Activated CD4-positive, alpha-beta memory T cell treated with anti-CD3 and anti-CD28 coated beads, Interleukin-2, amount 10 ng/mL, durations not matched to agents 7 days and 5 days (primary cell): ENCODE data around the gene RDH8. TPM values are rescaled to one million over a fixed set of nuclear protein-coding genes. Genes with fewer than 3 reads are reported as not detected.

ENCODE experiments used
- CTCF ChIA-PET: fragments of 350-600 bp; sonication (Branson Sonifier 250); formaldehyde crosslinking; loops from one replicate; lab custom pipeline; 2021; ENCODE audit warnings: antibody characterized with exemption, inconsistent platforms; lab: Charles Lee
- POLR2A ChIA-PET: fragments of 350-600 bp; sonication (Branson Sonifier 250); formaldehyde crosslinking; loops from one replicate; lab custom pipeline; 2021; ENCODE audit warnings: antibody characterized with exemption; lab: Charles Lee
- DNase-seq: peaks from one replicate; pipeline ENCODE4 v3.0.0-alpha.2; 2020
- H3K27ac Mint-ChIP-seq: one replicate; pipeline ENCODE4 v1.8.0; 2021; ENCODE audit warnings: mild to moderate bottlenecking, mixed read lengths
- H3K27me3 Mint-ChIP-seq: one replicate; pipeline ENCODE4 v1.8.0; 2021; ENCODE audit warnings: mixed read lengths
- H3K36me3 Mint-ChIP-seq: one replicate; pipeline ENCODE4 v1.8.0; 2021; ENCODE audit warnings: low read depth, mixed read lengths
- H3K4me1 Mint-ChIP-seq: one replicate; pipeline ENCODE4 v1.8.0; 2021; ENCODE audit warnings: mixed read lengths
- H3K4me3 Mint-ChIP-seq: one replicate; pipeline ENCODE4 v1.8.0; 2021; ENCODE audit warnings: mild to moderate bottlenecking, mixed read lengths
- H3K9me3 Mint-ChIP-seq: one replicate; pipeline ENCODE4 v1.8.0; 2021; ENCODE audit warnings: mixed read lengths
- total RNA-seq, 2 experiments: library from RNA; stranded (reverse); gene quantifications; one replicate each; pipeline ENCODE4 v1.2.3, GENCODE V29; 2021

Gene RDH8
- total RNA-seq, 2 experiments from 2014 or later: not detected

DNA sequence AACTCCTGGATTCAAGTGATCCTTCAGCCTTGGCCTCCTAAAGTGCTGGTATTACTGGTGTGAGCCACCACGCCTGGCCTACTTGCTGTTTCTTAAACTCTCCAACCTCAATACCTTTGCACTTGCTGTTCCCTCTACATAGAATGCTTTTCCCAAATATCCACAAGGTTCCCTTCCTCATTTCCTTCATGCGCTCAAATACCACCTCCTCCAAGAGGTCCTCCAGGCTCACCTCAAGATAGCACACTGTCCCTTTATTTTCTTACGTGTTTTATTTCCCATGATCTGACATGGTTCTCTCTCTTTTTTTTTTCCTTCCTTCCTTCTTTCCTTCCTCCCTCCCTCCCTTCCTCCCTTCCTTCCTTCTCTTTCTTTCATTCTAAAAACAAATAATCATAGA is 13.5 kb downstream of the RDH8 start:
- Mint-ChIP-seq H3K4me3 (no peak overlapping the region), H3K36me3 (no peaks in the 10 kb centered on the region), H3K27ac (no peak overlapping the region), H3K9me3 (no peaks in the 10 kb centered on the region), H3K27me3 (peaks cover 9% of the 10 kb centered on the region), H3K4me1 (no peaks in the 10 kb centered on the region)
- POLR2A ChIA-PET: no interaction called here
- CTCF ChIA-PET: interaction anchor here (0.6 to 1.9 kb wide), 12 partner anchors 9 to 145 kb away, joined by 3 to 45 read pairs (median 4); no protein-coding TSS in a partner anchor
- DNase-seq: no peak

DNA sequence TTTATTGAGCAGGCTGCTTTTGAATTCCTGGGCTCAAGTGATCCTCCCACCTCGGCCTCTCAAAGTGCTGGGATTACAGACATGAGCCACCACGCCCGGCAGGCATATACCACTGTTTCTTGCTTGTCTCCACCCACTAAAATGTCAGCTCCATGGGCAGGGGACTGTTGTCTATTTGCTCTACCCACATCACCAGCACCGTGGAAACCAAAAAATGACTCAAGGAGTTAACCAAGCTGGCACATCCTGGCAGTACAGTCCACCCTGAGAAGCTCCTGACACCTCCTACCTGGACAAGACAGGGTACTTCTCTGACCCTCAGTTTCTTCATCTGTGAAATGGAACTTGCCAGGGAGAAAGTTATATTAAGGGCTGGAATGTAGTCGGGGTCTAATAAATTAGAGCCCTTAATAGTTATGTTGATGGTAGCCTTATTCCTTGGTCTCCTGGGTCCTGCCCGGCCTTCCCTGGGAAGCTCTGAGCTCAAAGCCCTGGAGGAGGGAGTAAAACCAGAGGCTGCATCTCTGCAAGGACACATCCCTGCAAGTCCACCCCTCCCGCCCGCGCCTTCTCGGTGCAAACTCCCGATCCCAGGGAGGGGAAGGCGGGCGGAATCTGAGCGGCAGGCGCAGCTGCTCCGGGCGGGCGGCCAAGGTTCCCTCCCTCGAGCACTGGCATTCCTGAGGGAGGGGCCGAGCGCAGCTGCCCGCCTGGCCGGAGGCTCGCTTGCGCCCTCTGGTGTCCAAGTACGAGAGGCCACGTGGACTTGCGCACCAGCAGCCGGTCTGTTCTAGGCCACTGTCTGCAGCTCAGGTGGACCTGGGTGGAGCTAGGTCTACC is 14.1 kb downstream of the RDH8 start:
- no peak overlapping the region for H3K4me3 Mint-ChIP-seq
- H3K27ac Mint-ChIP-seq: no peak overlapping the region
- ChIA-PET CTCF (interaction anchor here (0.6 to 1.9 kb wide), 18 partner anchors 8 to 165 kb away, joined by 3 to 45 read pairs (median 4); partner anchors contain the start of gene COL5A3), POLR2A (no interaction called here)
- H3K27me3 Mint-ChIP-seq: peaks cover 13% of the 10 kb centered on the region
- H3K4me1 Mint-ChIP-seq: no peaks in the 10 kb centered on the region
- no peaks in the 10 kb centered on the region for H3K9me3 Mint-ChIP-seq
- no peaks in the 10 kb centered on the region for H3K36me3 Mint-ChIP-seq
- peak; percentile 80 for DNase-seq

DNA sequence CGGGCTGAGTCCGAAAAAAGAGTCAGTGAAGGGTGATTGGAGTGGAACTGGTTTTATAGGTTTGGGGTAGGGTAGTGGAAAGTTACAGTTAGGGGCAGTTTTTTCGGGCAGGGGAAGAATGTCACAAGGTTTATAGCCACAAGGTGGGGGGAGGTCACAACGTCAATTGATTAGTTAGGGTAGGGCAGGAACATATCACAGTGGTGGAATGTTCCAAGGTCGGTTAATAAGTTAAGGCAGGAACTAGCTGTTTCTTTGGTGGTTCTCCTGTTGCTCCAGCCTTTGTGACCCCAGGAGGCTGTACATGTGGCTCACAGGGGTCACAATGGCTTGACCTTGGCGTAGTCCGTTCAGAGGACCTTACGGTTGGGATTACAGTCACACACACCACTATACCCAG is 20.3 kb downstream of the RDH8 start:
- ChIA-PET POLR2A (no interaction called here), CTCF (interaction anchor here (0.6 kb wide), 1 partner anchor 34 kb away, joined by 4 read pairs; no protein-coding TSS in a partner anchor)
- Mint-ChIP-seq H3K27ac (no peak overlapping the region), H3K4me1 (no peaks in the 10 kb centered on the region), H3K27me3 (peaks cover 15% of the 10 kb centered on the region), H3K36me3 (no peaks in the 10 kb centered on the region), H3K9me3 (no peaks in the 10 kb centered on the region), H3K4me3 (no peak overlapping the region)
- DNase-seq: no peak

DNA sequence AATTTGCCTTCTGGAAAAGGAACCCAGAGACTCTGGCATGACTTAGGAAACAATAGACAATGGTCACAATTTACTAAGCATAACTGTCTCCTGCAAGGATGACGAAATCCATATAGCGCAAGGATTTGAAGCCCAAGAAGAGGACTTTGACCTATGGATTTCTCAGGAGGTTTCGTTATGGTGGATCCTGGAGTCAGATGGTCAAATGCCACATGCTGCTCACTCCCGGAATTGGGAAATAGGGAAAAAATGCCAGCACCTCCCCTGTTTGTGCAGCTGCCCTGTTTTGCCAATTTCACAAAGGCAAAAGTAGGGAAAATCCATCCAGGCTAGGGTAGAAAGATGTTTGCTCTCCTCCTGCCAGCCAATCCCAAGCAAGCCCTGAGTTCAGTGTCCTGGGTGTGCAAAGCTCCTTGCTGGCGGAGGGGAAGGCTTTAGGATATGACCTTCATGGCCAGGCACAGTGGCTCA is 23.4 kb downstream of the RDH8 start:
- H3K27me3 Mint-ChIP-seq: peaks cover 15% of the 10 kb centered on the region
- no peak overlapping the region for H3K4me3 Mint-ChIP-seq
- no peaks in the 10 kb centered on the region for H3K9me3 Mint-ChIP-seq
- no peaks in the 10 kb centered on the region for H3K36me3 Mint-ChIP-seq
- H3K27ac Mint-ChIP-seq: no peak overlapping the region
- H3K4me1 Mint-ChIP-seq: no peaks in the 10 kb centered on the region
- CTCF ChIA-PET: interaction anchor here (2.9 kb wide), 1 partner anchor 9 kb away, joined by 8 read pairs; no protein-coding TSS in a partner anchor
- POLR2A ChIA-PET: no interaction called here
- no peak for DNase-seq

DNA sequence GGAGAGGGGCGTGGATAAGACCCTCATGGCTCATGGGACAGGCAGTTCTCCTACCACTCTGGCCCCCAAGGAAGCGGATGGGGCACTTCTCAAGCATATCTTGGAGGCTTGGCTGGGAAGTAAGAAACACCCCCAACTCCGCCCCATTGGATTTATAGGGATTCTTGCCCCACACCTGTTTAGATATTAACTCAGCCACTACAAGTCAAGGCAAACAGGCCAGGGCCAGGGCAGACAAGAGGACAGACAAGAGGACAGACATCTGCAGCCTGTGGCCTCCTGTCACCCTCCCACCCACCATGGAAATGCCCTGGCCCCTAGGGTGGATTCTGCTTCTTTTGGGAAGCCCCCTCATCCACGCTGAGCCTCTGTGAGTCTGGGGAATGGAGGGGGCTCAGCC is 24.1 kb downstream of the RDH8 start:
- Mint-ChIP-seq H3K4me1 (no peaks in the 10 kb centered on the region), H3K36me3 (no peaks in the 10 kb centered on the region), H3K4me3 (no peak overlapping the region), H3K27me3 (peaks cover 12% of the 10 kb centered on the region), H3K27ac (no peak overlapping the region), H3K9me3 (no peaks in the 10 kb centered on the region)
- ChIA-PET CTCF (interaction anchor here (2.9 kb wide), 1 partner anchor 10 kb away, joined by 8 read pairs; no protein-coding TSS in a partner anchor), POLR2A (no interaction called here)
- DNase-seq: no peak

DNA sequence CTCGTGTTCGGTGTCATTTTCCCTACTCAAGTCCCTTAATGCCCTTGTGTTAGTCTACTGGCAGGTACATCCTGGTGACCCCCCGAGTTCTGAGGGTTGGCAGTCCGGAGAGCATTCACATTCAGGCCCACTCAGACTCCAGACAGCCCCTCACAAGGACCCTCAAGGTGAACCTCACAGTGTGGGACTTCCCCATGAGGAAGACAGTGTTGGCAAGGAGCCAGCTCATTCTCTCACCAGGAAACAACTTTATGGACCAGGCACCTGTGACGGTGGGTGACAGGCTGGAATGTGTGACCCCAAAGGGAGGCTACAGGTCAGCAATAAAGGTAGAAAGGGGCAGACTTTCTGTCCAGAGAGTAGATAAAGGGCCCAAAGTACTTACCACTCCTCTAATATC is 24.5 kb downstream of the RDH8 start:
- H3K27me3 Mint-ChIP-seq: peaks cover 12% of the 10 kb centered on the region
- no peaks in the 10 kb centered on the region for H3K36me3 Mint-ChIP-seq
- no peaks in the 10 kb centered on the region for H3K9me3 Mint-ChIP-seq
- POLR2A ChIA-PET: no interaction called here
- H3K27ac Mint-ChIP-seq: no peak overlapping the region
- DNase-seq: no peak
- H3K4me3 Mint-ChIP-seq: no peak overlapping the region
- CTCF ChIA-PET: interaction anchor here (2.9 kb wide), 1 partner anchor 10 kb away, joined by 8 read pairs; no protein-coding TSS in a partner anchor
- no peaks in the 10 kb centered on the region for H3K4me1 Mint-ChIP-seq

DNA sequence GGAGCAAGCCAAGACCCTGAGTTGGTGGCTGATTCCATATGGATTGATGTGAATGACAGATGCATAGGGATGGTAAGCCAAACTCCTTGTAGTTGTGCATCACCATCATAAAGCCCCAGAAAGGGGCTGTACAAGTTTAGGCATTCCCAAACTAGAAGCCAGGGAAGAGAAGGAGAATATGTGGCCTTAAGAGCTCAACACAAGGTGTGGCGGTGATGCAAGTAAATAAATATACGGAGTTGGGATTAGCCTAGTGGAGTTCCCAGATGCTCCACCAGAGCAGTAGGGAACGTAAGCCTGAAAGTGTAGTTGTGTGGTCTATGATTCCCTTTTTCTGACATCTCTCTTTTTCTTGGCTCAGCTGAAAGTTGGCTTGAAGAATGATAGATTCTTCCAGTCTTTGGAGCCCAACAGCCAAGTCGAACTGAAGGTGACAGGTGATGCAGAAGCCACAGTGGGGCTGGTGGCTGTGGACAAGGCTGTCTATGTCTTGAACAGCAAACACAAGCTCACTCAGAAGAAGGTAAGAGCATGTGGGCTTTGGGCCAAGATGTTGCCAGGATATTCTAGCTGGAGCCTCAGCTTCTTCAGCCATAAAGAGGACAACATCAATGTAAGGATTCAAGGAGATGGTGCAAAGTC is 30.1 kb downstream of the RDH8 start:
- H3K9me3 Mint-ChIP-seq: no peaks in the 10 kb centered on the region
- no peaks in the 10 kb centered on the region for H3K36me3 Mint-ChIP-seq
- no peaks in the 10 kb centered on the region for H3K4me1 Mint-ChIP-seq
- CTCF ChIA-PET: interaction anchor here (1.6 kb wide), 1 partner anchor 16 kb away, joined by 3 read pairs; no protein-coding TSS in a partner anchor
- DNase-seq: no peak
- POLR2A ChIA-PET: no interaction called here
- no peak overlapping the region for H3K27ac Mint-ChIP-seq
- H3K4me3 Mint-ChIP-seq: no peak overlapping the region
- H3K27me3 Mint-ChIP-seq: peaks cover 13% of the 10 kb centered on the region

DNA sequence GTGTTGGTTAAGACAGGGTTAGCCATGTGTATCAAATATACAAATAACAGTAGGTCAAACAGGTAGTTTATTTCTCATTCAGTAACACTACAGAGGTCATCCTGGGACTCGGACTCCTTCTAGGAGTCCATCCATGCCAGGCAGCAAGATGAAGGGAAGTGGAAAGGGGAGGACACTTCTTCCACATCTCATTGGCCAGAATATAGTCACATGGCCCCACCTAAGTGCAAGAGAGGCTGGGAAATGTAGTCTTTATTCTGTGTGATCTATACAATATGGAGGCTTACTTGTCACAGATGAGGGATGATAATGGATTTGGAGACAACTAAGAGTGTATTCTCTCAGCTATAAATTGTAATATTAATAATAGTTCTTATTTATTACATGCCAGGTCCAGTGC is 31.1 kb downstream of the RDH8 start:
- Mint-ChIP-seq H3K27ac (no peak overlapping the region), H3K4me1 (no peaks in the 10 kb centered on the region), H3K36me3 (no peaks in the 10 kb centered on the region), H3K4me3 (no peak overlapping the region), H3K9me3 (no peaks in the 10 kb centered on the region), H3K27me3 (peaks cover 13% of the 10 kb centered on the region)
- ChIA-PET POLR2A (no interaction called here), CTCF (interaction anchor here (1.6 kb wide), 1 partner anchor 17 kb away, joined by 3 read pairs; no protein-coding TSS in a partner anchor)
- DNase-seq: no peak

DNA sequence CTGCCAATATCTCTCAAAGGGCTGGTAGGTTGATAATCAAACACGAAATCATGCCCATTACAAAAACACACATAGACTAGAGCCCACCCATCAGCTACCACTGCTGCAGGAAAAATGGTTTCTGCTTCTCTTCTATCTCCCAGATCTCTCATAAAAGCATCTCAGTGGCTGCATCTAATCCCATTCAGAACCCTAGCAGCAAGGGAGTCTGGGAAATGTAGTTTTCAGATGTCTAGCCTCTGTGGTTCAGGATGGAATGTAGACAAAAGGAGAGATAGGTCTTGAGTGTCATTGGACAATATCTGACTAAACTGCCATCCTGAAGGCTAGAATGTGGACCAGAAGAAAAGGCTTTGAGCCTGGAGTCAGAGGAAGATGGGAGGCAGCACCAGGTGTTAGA is 32.1 kb downstream of the RDH8 start:
- CTCF ChIA-PET: interaction anchor here (1.6 kb wide), 1 partner anchor 18 kb away, joined by 3 read pairs; no protein-coding TSS in a partner anchor
- no peaks in the 10 kb centered on the region for H3K4me1 Mint-ChIP-seq
- POLR2A ChIA-PET: no interaction called here

DNA sequence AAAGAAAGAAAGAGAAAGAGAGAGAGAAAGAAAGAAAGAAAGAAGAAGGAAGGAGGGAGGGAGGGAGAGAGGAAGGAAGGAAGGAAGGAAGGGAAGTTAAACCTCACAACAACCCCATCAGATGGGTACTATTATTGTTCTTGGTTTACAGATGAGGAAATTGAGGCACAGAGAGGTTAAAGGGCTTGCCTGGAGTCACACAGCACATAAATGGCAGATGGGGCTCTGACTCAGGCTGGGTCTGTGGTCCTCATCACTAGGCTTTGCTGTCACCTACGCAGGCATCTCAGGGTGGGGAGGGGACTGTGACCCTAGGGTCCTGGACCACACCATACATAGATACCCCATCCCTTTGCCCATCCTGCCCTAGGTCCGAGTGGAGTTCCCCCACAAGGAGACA is 36.3 kb downstream of the RDH8 start:
- H3K9me3 Mint-ChIP-seq: no peaks in the 10 kb centered on the region
- H3K4me3 Mint-ChIP-seq: no peak overlapping the region
- H3K27ac Mint-ChIP-seq: no peak overlapping the region
- CTCF ChIA-PET: no interaction called here
- POLR2A ChIA-PET: no interaction called here
- no peaks in the 10 kb centered on the region for H3K36me3 Mint-ChIP-seq
- H3K27me3 Mint-ChIP-seq: peaks cover 4% of the 10 kb centered on the region
- H3K4me1 Mint-ChIP-seq: no peaks in the 10 kb centered on the region
- DNase-seq: no peak

More for the DNA sequence above, 32.1 kb downstream of the RDH8 start:
- Mint-ChIP-seq H3K9me3 (no peaks in the 10 kb centered on the region), H3K36me3 (no peaks in the 10 kb centered on the region), H3K4me3 (no peak overlapping the region), H3K27ac (no peak overlapping the region), H3K27me3 (peaks cover 13% of the 10 kb centered on the region)
- no peak for DNase-seq

DNA sequence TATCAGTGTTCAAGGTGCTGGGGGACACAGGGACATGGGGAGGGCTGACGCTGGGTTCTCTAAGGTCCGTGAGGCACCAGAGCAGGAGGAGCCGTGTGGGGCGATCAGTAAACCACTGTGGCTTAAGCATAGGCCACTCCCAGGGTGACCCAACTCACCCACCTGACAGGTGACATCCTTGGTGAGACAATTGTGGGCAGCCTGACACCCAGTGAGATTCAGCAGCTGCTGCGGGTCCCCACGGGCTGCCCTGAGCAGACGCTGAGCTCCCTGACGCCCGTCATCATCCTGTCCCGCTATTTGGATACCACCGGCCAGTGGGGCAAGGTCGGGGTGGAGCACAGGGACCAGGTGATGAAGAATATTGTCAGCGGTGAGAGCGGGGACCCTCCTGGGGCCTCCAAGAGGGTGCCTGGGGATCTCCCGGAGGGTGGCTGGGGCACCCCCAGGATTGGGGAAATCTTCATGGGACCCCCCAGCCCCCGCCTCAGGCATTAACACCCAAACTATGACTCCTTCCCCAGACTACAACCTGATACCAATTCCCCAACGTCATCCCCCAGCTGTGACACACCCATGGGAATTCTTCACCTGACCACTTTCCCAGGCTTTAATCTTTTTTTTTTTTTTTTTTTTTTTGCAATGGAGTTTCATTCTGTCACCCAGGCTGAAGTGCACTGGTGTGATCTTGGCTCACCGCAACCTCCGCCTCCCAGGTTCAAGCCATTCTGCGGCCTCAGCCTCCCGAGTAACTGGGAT is 39.5 kb downstream of the RDH8 start:
- H3K36me3 Mint-ChIP-seq: no peaks in the 10 kb centered on the region
- no peaks in the 10 kb centered on the region for H3K27me3 Mint-ChIP-seq
- no peaks in the 10 kb centered on the region for H3K9me3 Mint-ChIP-seq
- POLR2A ChIA-PET: no interaction called here
- no peak overlapping the region for H3K4me3 Mint-ChIP-seq
- H3K27ac Mint-ChIP-seq: no peak overlapping the region
- CTCF ChIA-PET: no interaction called here
- H3K4me1 Mint-ChIP-seq: no peaks in the 10 kb centered on the region
- no peak for DNase-seq

DNA sequence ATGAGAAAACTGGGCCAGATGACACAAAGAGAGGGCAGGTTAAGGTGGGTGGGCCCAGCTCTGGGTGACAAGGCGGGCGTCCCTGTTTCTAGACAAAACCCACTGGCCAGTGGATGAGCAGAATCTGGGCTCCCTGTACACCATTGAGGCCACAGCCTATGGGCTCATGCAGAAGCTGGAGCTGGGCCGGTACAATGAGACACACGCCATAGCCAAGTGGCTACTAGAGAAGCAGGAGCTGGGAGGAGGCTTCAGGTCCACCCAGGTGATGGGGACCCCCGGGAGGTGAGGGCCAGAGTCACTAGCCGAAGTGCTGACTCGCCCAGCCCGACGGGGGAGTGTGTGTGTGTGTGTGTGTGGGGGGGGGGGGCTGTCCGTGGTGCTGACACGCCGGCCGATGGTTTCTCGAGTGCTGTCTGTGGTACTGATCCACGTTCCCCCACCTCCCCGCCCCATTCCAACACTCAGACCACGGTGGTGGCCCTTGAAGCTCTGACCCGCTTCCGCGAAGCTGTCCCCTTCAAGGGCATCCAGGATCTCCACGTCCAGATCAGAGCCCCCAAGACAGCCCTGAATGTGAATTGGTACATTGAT is 48.5 kb downstream of the RDH8 start:
- no peaks in the 10 kb centered on the region for H3K9me3 Mint-ChIP-seq
- CTCF ChIA-PET: no interaction called here
- POLR2A ChIA-PET: no interaction called here
- H3K4me3 Mint-ChIP-seq: no peak overlapping the region
- H3K27me3 Mint-ChIP-seq: peaks cover 9% of the 10 kb centered on the region
- H3K4me1 Mint-ChIP-seq: no peaks in the 10 kb centered on the region
- no peak overlapping the region for H3K27ac Mint-ChIP-seq
- no peak for DNase-seq
- no peaks in the 10 kb centered on the region for H3K36me3 Mint-ChIP-seq
